IMR-90 (cell line): ENCODE measurements around the gene ZC3H14.

Experiments
- CEBPB ChIP-seq: IDR thresholded peaks from 2 replicates; pipeline ENCODE4 v1.6.1; 2012; ENCODE audit warnings: low read depth, low read length, improper control_type of control experiment
- FOS ChIP-seq: fragments of 150-350 bp; IDR thresholded peaks from 2 replicates; pipeline ENCODE4 v1.6.1; 2016; ENCODE audit warnings: low read depth, low read length
- MXI1 ChIP-seq: IDR thresholded peaks from 2 replicates; pipeline ENCODE4 v1.6.1; 2012; ENCODE audit warnings: low read depth, mild to moderate bottlenecking, low read length, moderate library complexity, borderline replicate concordance
- NFE2L2 ChIP-seq: fragments of 150-350 bp; IDR thresholded peaks from 2 replicates; pipeline ENCODE4 v1.6.1; 2016; ENCODE audit warnings: low read depth, mild to moderate bottlenecking, low read length
- POLR2A ChIP-seq: IDR thresholded peaks from 2 replicates; pipeline ENCODE4 v1.6.1; 2012; ENCODE audit warnings: mild to moderate bottlenecking, low read depth, low read length
- RAD21 ChIP-seq: IDR thresholded peaks from 2 replicates; pipeline ENCODE4 v1.6.1; 2012; ENCODE audit warnings: low read length, improper control_type of control experiment
- SMC3 ChIP-seq: fragments of 150-350 bp; IDR thresholded peaks from 2 replicates; pipeline ENCODE4 v1.6.1; 2016; ENCODE audit warnings: low read depth, mild to moderate bottlenecking, antibody characterized with exemption, low read length, moderate library complexity
- TF ChIP-seq, protein P1 (sequence below): conservative IDR thresholded peaks from 2 replicates; pipeline ENCODE4 v1.5.1; 2012; ENCODE audit warnings: mild to moderate bottlenecking, low read depth, low read length, improper control_type of control experiment
- TF ChIP-seq, protein P2 (sequence below): fragments of 150-350 bp; IDR thresholded peaks from 2 replicates; pipeline ENCODE4 v1.6.1; 2017; ENCODE audit warnings: mild to moderate bottlenecking, antibody characterized with exemption, low read length, low read depth

DNA sequence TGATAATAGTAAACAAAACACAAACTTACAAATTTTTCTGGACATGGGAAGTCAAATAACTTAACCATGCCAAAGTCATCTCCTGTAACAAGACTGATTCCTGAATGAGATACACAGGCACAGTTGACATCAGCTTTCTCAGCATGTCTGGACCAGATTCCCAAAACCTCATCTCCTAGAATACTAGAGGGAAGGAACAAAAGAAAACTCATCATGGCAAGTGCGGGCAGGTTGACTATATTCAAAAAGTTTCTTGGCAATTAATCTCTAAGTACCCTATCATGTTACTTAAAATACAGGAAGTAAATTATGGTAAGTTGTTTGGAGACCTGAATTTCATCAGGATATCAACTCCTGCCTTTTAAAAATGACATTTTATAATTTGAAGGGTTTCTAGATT, 53.9 kb downstream of the ZC3H14 start:
- TF ChIP-seq, protein P1, sequence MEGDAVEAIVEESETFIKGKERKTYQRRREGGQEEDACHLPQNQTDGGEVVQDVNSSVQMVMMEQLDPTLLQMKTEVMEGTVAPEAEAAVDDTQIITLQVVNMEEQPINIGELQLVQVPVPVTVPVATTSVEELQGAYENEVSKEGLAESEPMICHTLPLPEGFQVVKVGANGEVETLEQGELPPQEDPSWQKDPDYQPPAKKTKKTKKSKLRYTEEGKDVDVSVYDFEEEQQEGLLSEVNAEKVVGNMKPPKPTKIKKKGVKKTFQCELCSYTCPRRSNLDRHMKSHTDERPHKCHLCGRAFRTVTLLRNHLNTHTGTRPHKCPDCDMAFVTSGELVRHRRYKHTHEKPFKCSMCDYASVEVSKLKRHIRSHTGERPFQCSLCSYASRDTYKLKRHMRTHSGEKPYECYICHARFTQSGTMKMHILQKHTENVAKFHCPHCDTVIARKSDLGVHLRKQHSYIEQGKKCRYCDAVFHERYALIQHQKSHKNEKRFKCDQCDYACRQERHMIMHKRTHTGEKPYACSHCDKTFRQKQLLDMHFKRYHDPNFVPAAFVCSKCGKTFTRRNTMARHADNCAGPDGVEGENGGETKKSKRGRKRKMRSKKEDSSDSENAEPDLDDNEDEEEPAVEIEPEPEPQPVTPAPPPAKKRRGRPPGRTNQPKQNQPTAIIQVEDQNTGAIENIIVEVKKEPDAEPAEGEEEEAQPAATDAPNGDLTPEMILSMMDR = no peak
- TF ChIP-seq CEBPB = no peak
- no peak for TF ChIP-seq POLR2A
- TF ChIP-seq SMC3 = no peak
- TF ChIP-seq RAD21 = no peak
- TF ChIP-seq, protein P2, sequence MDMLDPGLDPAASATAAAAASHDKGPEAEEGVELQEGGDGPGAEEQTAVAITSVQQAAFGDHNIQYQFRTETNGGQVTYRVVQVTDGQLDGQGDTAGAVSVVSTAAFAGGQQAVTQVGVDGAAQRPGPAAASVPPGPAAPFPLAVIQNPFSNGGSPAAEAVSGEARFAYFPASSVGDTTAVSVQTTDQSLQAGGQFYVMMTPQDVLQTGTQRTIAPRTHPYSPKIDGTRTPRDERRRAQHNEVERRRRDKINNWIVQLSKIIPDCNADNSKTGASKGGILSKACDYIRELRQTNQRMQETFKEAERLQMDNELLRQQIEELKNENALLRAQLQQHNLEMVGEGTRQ = no peak
- no peak for TF ChIP-seq NFE2L2
- TF ChIP-seq FOS = no peak
- TF ChIP-seq MXI1 = no peak
